ENCODE data around the gene HOOK1.

GRCh38 chr1:59908682-59909081 lies 93.9 kb downstream of the HOOK1 start:
- TF ChIP-seq CTCF (IDR thresholded peaks at IDR 0.05): no peak
- no peak for TF ChIP-seq POLR2A (IDR thresholded peaks at IDR 0.05)
- no peak for TF ChIP-seq EP300 (IDR thresholded peaks at IDR 0.05)
